ENCODE results near the gene ELOVL2.

ELOVL2 gene

GRCh38 chr6:11054722-11055121 is 10.6 kb upstream of the ELOVL2 start:
- Histone ChIP-seq H3K36me3 (ENCODE audit: low read length) (no peaks in the 10 kb centered on the region), H3K27ac (ENCODE audit: low read depth, low read length) (no peak overlapping the region), H3K4me3 (ENCODE audit: insufficient read depth, low read length, poor library complexity, severe bottlenecking) (no peak overlapping the region), H3F3A (ENCODE audit: insufficient read depth) (no peaks in the 10 kb centered on the region), H3K27me3 (ENCODE audit: low read length) (no peaks in the 10 kb centered on the region), H4K20me1 (ENCODE audit: low read depth, low read length) (no peaks in the 10 kb centered on the region), H3K9ac (ENCODE audit: low read length) (no peak overlapping the region), H3K79me2 (ENCODE audit: insufficient read depth, low read length) (no peaks in the 10 kb centered on the region), H2AFZ (ENCODE audit: low read depth, low read length, severe bottlenecking) (no peak overlapping the region), H3K9me2 (replicated peaks; ENCODE audit: insufficient read depth, low read length) (no peaks in the 10 kb centered on the region), H3K4me2 (ENCODE audit: low read depth, low read length, poor library complexity, severe bottlenecking) (no peak overlapping the region), H3K9me3 (ENCODE audit: insufficient read depth, low read length) (no peaks in the 10 kb centered on the region)
- no peak for TF ChIP-seq EZH2phosphoT487 (conservative IDR thresholded peaks at IDR 0.05; ENCODE audit: low read length)
- TF ChIP-seq CTCF (IDR thresholded peaks at IDR 0.05; ENCODE audit: insufficient read depth, low read length, poor library complexity, severe bottlenecking) = no peak

GRCh38 chr6:11053307-11053706 is 9.2 kb upstream of the ELOVL2 start:
- Histone ChIP-seq H3K9me3 (ENCODE audit: insufficient read depth, low read length) (no peaks in the 10 kb centered on the region), H3F3A (ENCODE audit: insufficient read depth) (no peaks in the 10 kb centered on the region), H3K27ac (ENCODE audit: low read depth, low read length) (no peak overlapping the region), H2AFZ (ENCODE audit: low read depth, low read length, severe bottlenecking) (no peak overlapping the region), H3K9me2 (replicated peaks; ENCODE audit: insufficient read depth, low read length) (no peaks in the 10 kb centered on the region), H3K4me2 (ENCODE audit: low read depth, low read length, poor library complexity, severe bottlenecking) (no peak overlapping the region), H4K20me1 (ENCODE audit: low read depth, low read length) (no peaks in the 10 kb centered on the region), H3K79me2 (ENCODE audit: insufficient read depth, low read length) (no peaks in the 10 kb centered on the region), H3K36me3 (ENCODE audit: low read length) (no peaks in the 10 kb centered on the region), H3K4me3 (ENCODE audit: insufficient read depth, low read length, poor library complexity, severe bottlenecking) (no peak overlapping the region), H3K9ac (ENCODE audit: low read length) (no peak overlapping the region), H3K27me3 (ENCODE audit: low read length) (no peaks in the 10 kb centered on the region)
- TF ChIP-seq CTCF (IDR thresholded peaks at IDR 0.05; ENCODE audit: insufficient read depth, low read length, poor library complexity, severe bottlenecking) (no peak), EZH2phosphoT487 (conservative IDR thresholded peaks at IDR 0.05; ENCODE audit: low read length) (no peak)

- H3K4me3 ChIP-seq (ENCODE audit: insufficient read depth, low read length, poor library complexity, severe bottlenecking) = no peak overlapping the region
- H3F3A ChIP-seq (ENCODE audit: insufficient read depth) = no peaks in the 10 kb centered on the region
- H3K36me3 ChIP-seq (ENCODE audit: low read length) = no peaks in the 10 kb centered on the region
- no peak for TF ChIP-seq CTCF (IDR thresholded peaks at IDR 0.05; ENCODE audit: insufficient read depth, low read length, poor library complexity, severe bottlenecking)
- no peak overlapping the region for H2AFZ ChIP-seq (ENCODE audit: low read depth, low read length, severe bottlenecking)
- no peak overlapping the region for H3K4me2 ChIP-seq (ENCODE audit: low read depth, low read length, poor library complexity, severe bottlenecking)
- no peaks in the 10 kb centered on the region for H3K9me3 ChIP-seq (ENCODE audit: insufficient read depth, low read length)
- H3K9me2 ChIP-seq (replicated peaks; ENCODE audit: insufficient read depth, low read length) = no peaks in the 10 kb centered on the region
- H3K27me3 ChIP-seq (ENCODE audit: low read length) = no peaks in the 10 kb centered on the region
- no peak overlapping the region for H3K27ac ChIP-seq (ENCODE audit: low read depth, low read length)
- H4K20me1 ChIP-seq (ENCODE audit: low read depth, low read length) = no peaks in the 10 kb centered on the region
- no peaks in the 10 kb centered on the region for H3K79me2 ChIP-seq (ENCODE audit: insufficient read depth, low read length)
- H3K9ac ChIP-seq (ENCODE audit: low read length) = no peak overlapping the region
Measured at GRCh38 chr6:11050731-11051130, 6.6 kb upstream of the ELOVL2 start.

Measured in SU-DHL-6 (cell line).